Left kidney (tissue), 8 donors: ENCODE results near the gene BMP8B. TPM values are rescaled to one million over a fixed set of nuclear protein-coding genes. Genes with fewer than 3 reads are reported as not detected.
"Not testable (repeated sequence)": the region's sequence is repeated elsewhere in the genome, so short reads cannot be mapped to it uniquely, and the experiment has no call there.

Experiments
- DNase-seq: peaks from one replicate; pipeline ENCODE4 v3.0.0-alpha.2; 2013
- long read RNA-seq, 8 donors: transcript quantifications; one replicate each; lab custom pipeline, GENCODE V29; 2026
- polyA plus RNA-seq: library from polyadenylated mRNA; unstranded; fragments of 120-200 nt; gene quantifications from one replicate; pipeline ENCODE4 v1.2.1, GENCODE V29; 2013; ENCODE audit not compliant: insufficient read length

The BMP8B gene, protein sequence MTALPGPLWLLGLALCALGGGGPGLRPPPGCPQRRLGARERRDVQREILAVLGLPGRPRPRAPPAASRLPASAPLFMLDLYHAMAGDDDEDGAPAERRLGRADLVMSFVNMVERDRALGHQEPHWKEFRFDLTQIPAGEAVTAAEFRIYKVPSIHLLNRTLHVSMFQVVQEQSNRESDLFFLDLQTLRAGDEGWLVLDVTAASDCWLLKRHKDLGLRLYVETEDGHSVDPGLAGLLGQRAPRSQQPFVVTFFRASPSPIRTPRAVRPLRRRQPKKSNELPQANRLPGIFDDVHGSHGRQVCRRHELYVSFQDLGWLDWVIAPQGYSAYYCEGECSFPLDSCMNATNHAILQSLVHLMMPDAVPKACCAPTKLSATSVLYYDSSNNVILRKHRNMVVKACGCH
- polyA plus RNA-seq, result 2.0 TPM
- long read RNA-seq, donor 1, result 0 reads
- long read RNA-seq, donor 2, result 0 reads
- long read RNA-seq, donor 3, result 0 reads
- long read RNA-seq, donor 4, result 0 reads
- long read RNA-seq, donor 5, full-length matches to known transcripts, result 1 of 1 reads
- long read RNA-seq, donor 5, partial matches to known transcripts, result 0 of 1 reads
- long read RNA-seq, donor 5, other reads (novel, unspliced or antisense), result 0 of 1 reads
- long read RNA-seq, donor 6, result 0 reads
- long read RNA-seq, donor 7, result 0 reads
- long read RNA-seq, donor 8, result 0 reads

GRCh38 chr1:39788758-39789570 is at the start of gene BMP8B:
Gene BMP8B (minus strand): TSS chr1:39788865. CDS start chr1:39788485, 380 bp downstream.
- DNase-seq, result no peak

DNA sequence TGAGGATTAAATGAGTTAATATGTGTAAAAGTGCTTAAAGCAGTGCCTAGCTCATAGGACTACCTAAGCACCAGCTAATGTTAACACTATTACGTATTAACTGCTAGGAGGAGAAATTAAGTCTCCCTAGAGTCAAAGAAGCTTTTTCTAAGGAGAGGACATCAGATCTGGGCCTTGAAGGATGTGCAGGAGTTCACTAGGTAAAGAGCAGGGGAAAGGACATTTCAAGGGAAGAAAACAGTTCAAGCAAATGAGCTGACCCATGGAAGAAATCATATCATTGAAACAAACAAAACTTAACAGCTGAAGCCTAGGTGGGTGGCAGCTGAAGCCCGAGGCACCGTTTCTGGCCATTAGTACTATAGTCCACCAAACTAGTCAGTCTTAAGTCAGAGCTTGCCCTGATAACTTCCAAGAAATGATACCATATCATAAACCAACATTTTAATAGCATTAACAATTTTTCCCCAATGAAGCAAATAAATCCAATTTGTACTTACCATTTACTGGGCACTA is 48.0 kb upstream of the BMP8B start:
- DNase-seq, result no peak

DNA sequence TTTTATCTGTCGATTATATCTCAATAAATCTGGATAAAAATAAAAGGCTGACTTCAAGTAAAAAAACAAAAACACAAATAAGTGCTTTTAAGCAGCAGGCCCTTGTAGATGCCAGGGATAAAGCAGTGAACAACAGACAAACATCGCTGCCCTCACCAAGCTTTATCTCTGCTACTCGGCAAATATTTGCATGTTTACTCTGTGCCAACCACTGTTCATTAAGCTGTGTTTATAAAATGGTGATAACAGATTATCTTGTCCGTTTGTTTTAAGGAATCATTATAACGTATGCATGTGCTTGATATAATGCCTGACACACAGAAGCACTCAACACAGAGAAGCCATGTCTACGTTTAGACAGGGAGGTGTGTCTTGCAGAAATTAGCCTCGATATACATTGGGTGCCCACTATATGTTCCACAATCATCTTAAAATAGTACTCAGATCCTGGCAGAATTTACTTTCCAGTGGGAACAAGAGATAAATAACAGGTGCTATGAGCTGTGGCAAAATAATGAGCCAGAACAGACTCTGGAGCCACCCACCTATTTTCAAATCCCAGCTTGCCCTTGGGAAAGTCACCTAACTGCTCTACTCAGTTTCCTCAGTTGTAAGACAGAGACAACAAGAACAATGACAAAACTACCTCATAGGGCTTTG is 47.4 kb upstream of the BMP8B start:
- DNase-seq, result no peak

DNA sequence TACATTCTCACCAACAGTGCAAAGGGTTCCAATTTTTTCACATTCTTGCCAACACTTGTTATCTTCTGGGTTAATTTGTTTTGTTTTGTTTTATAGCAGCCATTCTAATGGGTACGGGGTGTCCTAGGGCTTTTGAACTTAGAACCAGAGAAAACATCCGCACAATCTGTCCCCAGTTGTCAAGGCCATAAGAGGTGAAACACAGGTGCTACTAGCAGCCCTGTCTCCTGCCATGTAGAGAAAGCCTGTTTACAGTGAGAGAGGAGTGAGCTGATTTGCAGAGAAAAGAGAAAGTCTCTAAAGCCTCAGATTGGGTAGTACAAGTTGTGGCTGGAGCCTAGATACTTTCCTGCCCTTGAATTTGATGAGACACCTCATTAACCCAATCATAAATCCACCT is 46.4 kb upstream of the BMP8B start:
- DNase-seq, result no peak

DNA sequence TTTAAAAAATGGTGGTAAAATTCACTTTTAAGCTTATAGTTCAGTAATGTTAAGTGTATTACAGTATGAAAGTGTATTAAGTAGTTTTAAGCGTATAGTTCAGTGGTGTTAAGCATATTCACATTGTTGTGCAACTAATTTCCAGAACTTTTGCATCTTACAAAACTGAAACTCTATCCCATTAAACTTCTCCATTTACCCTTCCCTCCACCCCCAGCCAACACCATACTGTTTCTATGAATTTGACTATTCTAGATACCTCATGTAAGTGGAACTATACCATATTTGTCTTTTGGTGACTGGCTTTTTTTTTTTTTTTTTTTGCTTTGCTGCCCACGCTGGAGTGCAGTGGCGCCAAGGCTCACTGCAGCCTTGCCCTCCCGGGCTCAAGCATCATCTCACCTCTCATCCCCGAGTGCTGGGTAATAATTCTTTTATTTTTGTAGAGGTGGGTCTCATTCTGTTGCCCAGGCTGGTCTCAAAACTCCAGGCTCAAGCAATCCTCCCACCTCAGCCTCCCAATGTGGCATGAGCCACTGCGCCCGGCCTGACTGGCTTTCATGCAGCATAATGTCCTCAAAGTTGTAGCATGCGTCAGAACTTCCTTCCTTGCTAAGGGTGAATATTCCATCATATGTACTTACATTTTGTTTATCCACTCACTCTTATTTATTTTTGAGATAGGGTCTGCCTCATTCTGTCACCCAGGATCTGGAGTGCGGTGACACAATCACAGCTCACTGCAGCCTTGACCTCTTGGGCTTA is 45.1 kb upstream of the BMP8B start:
- DNase-seq, result no peak

GRCh38 chr1:39833121-39833520 is 44.5 kb upstream of the BMP8B start:
- DNase-seq, result no peak

- DNase-seq, result no peak
Measured at GRCh38 chr1:39832294-39832693, 43.6 kb upstream of the BMP8B start.

GRCh38 chr1:39829791-39830533 is 41.3 kb upstream of the BMP8B start:
- no peak for DNase-seq

DNA sequence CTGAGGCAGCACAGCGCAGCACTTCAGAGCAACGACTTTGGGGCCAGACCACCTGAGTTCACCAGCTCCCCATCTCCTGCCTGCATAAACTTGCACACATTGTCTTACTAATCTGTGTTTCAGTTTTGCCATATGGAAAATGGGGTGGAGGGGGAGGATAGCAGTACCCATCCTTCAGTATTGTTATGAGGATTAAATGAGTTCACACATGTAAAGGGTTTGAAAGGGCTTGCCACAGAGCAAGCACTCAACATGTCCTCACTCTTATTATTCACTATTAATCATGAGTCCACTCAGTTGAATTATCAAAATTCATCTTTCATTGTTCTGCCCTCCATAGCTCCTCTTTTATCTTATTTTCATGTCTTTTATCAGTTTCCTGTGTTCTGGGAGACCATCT is 40.1 kb upstream of the BMP8B start:
- DNase-seq, result no peak

- not testable (repeated sequence) for DNase-seq
Measured at GRCh38 chr1:39828255-39828654, 39.6 kb upstream of the BMP8B start.

DNA sequence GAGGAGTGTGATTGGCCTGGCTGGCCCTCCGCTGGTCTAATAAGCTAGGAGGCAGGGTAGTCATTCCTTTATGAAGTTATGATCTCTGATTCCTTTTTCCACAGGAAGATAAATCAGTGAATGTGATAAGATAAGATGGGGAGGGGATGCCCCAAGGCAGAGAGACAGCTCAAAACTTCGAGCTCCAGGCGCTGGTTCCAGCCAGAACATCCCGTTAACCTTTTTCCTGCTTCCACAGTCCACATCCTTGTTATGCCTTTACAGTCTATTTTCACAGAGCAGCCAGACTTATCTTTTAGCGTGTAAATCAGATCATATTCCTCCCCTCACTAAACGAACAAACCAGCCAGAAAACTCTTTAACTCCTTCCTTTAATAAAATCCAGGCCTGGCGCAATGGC is 38.5 kb upstream of the BMP8B start:
- DNase-seq, result no peak

DNA sequence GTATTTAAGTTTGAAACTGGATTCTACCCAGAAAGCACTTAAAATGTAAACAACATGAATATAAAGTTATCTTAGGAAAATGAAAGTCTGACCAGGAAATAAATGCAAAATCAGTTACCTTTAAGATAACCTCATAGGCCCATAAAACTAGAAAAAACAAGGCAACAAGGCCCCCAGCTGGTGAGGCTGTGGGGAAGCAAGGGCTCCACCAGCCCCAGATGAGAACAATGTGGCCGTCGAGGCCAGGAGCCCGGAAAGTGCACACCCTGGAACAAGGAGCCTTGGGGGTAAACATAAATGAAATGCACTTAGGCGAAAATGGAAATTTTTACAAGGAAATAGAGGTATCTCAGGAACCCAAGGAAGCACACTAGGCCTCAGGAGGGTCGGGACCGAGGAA is 37.9 kb upstream of the BMP8B start:
- no peak for DNase-seq

DNA sequence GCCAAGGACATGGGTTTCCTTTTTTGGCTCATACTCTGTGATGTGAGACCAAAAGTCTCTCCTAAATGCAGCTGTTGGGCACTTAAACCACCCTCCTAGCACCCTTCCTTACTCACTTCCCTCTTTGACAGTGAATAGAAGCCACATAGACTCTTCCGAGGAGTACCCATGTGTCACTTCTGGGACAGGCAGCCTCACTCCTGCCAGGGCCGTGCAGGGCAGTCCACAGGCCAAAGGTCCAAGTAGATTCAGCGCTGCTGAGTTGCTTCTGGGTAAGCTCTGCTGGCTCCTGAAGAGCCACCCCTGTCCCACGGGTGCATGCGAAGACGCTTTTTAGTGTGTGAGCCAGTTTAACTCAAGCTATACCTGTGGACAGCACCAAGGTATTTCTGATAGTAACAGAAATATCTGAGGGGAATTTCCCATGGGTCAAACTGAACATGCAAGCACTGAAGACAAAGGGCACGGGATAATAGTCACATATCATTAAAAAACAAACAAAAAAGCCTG is 36.8 kb upstream of the BMP8B start:
- no peak for DNase-seq

- DNase-seq, result not testable (repeated sequence)
Measured at GRCh38 chr1:39823450-39823849, 34.8 kb upstream of the BMP8B start.

DNA sequence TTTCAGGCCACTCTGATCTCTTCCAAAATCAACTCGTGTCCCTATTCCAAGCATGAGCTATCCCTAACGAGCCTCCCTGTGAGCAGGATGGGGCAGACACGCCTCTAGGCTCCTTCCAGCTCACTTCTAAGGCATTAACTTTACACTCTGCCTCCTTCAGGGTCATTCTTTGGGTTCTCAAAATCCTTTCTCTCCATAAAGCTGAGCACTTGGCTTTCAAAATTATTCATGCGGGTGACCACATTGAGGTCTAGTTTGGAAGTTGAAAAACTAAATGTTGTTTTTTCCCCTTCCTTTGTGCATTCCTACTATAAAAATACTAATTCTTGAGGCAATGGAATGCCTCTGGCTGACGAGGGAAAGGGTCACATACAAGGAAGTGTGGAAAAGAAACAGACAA is 33.5 kb upstream of the BMP8B start:
- DNase-seq, result no peak

- DNase-seq, result no peak
Measured at GRCh38 chr1:39819091-39819812, 30.6 kb upstream of the BMP8B start.

GRCh38 chr1:39818482-39818881 is 29.8 kb upstream of the BMP8B start:
- no peak for DNase-seq

DNA sequence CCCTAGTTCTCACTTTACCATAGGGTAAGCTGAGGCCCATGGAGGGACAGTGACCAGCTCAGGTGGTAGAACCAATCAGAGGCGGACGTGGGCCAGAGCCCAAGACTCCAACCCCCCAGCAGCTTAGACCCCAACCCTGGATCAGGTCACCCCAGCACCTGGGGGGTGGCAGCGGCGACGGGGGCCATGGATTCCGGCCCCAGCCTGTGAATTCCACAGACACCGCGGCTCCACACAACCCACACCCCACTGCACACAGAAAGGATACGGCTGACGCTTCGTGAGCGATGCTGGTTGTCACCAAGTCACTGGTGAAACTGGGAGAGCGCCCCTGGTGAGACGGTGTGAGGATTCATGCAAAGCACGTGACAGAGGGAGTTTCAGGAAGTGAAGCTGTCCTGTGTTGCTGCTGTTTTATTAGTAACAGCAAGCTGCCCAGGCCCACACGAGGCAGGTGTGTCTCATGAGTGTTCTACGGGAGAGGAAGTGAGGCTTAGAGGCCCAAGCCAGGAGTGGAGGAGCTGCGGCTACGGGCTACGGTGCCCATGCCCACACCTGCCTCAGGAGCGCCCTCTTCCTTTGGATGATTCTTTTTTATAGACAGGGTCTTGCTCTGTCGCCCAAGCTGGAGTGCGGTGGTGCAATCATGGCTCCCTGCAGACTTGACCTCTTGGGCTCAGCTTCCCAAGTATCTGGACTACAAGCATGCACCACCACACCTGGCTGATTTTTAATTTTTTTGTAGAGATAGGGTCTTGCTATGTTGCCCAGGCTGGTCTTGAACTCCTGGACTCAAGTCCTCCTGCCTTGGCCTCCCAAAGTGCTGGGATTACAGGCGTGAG is 28.6 kb upstream of the BMP8B start:
- DNase-seq, result not testable (repeated sequence)
